Urinary bladder (tissue), 4 donors: ENCODE data around the gene ARHGAP26. TPM values are rescaled to one million over a fixed set of nuclear protein-coding genes. Genes with fewer than 3 reads are reported as not detected.
"Not testable (repeated sequence)": the region's sequence is repeated elsewhere in the genome, so short reads cannot be mapped to it uniquely, and the experiment has no call there.

Source experiments
- DNase-seq: peaks from one replicate; pipeline ENCODE4 v3.0.0-alpha.2; 2015; ENCODE audit errors: extremely low spot score
- H3K27ac ChIP-seq: one replicate; pipeline ENCODE4 v1.5.1; 2013; ENCODE audit warnings: low read depth, mild to moderate bottlenecking, moderate library complexity
- H3K36me3 ChIP-seq: one replicate; pipeline ENCODE4 v1.6.1; 2013; ENCODE audit warnings: mild to moderate bottlenecking, moderate library complexity; ENCODE audit not compliant: insufficient read depth
- H3K4me1 ChIP-seq: one replicate; pipeline ENCODE4 v1.6.1; 2013; ENCODE audit warnings: mild to moderate bottlenecking, moderate library complexity; ENCODE audit not compliant: insufficient read depth
- H3K4me3 ChIP-seq: one replicate; pipeline ENCODE4 v1.5.1; 2013; ENCODE audit warnings: low read depth, low read length
- WGBS: extraction: QIAGEN DNeasy Blood & Tissue Kit; methylation state at CpG from one replicate; pipeline ENCODE4 v1.1.7; 2013; 5-methylcytosine and 5-hydroxymethylcytosine counted together
- polyA plus RNA-seq: library from polyadenylated mRNA; stranded (reverse); fragments of 200-250 nt; gene quantifications from one replicate; pipeline ENCODE4 v1.2.3, GENCODE V29; 2013
- total RNA-seq: library from RNA; depleted of rRNA; stranded (reverse); fragments of >200 nt; gene quantifications from one replicate; pipeline ENCODE4 v1.2.3, GENCODE V29; 2014
- donor health status: healthy with polysubstance abuse.
- donor health status: healthy.

Gene ARHGAP26
- total and polyA plus RNA-seq, 2 donors: 5.7 to 54.2 TPM

DNA sequence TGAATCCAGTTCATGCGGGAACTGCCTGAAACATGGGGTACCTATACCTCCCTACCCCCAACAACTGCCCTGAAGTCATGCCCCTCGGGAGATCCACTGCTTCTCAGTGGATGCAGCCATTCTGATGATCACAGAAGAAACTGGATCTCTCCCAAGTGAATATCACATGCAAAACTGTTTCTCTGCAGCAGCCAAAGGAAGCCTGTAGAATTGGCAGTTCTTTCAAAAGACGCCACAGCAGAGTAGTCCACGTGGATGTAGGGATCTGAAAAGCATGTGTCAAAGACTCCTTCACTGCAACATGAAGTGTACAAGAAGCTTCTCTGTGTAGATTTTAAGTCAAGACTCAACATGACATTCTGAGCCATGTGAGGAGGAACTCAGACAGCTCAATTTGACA lies 346.6 kb downstream of the ARHGAP26 start:
- no peak overlapping the region for H3K4me3 ChIP-seq
- H3K27ac ChIP-seq: no peak overlapping the region
- no peaks in the 10 kb centered on the region for H3K4me1 ChIP-seq
- DNase-seq: no peak
- H3K36me3 ChIP-seq: no peaks in the 10 kb centered on the region
- 86% methylated on average over 4 of the region's 4 CpGs for WGBS

DNA sequence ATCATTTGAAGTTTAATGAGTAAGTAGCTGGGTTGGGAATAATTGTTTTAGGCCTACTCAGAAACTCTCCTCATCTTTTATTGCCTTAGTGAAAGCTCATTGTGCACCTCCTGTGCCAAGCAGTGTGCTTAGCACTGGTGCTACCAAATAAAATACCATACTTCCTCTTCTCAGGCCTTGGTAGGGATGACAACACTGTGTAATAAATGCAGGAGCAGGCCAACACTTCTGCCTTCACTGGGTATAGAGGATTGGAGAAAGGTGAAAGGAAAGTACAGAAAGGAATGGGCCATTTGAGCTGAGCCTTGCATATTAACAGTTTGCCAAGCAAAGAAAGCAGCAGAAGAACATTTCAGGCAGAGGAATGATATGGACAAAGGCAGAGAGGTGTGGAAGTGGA lies 347.6 kb downstream of the ARHGAP26 start:
- H3K27ac ChIP-seq: no peak overlapping the region
- H3K36me3 ChIP-seq: no peaks in the 10 kb centered on the region
- DNase-seq: no peak
- H3K4me1 ChIP-seq: no peaks in the 10 kb centered on the region
- no peak overlapping the region for H3K4me3 ChIP-seq

DNA sequence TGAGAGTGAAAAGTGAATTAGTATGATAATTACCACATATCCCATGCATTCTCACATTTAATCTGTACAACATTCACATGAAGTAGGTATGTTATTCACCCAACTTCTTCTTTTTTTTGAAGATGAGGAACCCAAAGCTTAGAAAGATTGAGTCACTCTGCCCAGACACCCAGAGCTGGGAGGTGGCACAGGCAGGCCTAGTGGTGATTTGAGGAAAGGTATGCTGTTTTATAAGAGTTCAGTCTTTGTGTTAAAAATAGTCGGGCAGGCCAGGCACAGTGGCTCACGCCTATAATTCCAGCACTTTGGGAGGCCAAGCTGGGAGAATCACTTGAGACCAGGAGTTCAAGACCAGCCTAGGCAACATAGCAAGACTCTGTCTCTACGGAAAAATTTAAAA lies 348.0 kb downstream of the ARHGAP26 start:
- Histone ChIP-seq H3K36me3 (no peaks in the 10 kb centered on the region), H3K4me1 (no peaks in the 10 kb centered on the region), H3K27ac (no peak overlapping the region), H3K4me3 (no peak overlapping the region)
- no peak for DNase-seq
- WGBS: 97% methylated on average over 3 of the region's 3 CpGs

DNA sequence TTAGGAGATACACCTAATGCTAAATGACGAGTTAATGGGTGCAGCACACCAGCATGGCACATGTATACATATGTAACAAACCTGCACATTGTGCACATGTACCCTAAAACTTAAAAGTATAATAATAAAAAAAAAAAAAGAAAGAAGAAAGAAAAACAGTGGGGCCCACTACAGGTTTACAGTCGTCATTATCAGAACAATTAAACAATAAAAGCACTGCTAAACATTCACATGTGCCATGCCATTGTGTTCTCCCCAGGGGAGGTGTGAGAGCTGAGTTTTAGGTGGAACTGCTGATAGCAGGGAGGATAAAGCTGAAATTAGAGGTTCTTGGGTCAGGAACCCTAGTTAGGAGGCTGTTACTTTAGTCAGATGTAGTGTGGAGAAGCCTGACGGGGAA lies 348.6 kb downstream of the ARHGAP26 start:
- not testable (repeated sequence) for DNase-seq, H3K4me3 ChIP-seq, H3K4me1 ChIP-seq, H3K36me3 ChIP-seq, H3K27ac ChIP-seq
- WGBS: 94% methylated on average over 3 of the region's 3 CpGs

DNA sequence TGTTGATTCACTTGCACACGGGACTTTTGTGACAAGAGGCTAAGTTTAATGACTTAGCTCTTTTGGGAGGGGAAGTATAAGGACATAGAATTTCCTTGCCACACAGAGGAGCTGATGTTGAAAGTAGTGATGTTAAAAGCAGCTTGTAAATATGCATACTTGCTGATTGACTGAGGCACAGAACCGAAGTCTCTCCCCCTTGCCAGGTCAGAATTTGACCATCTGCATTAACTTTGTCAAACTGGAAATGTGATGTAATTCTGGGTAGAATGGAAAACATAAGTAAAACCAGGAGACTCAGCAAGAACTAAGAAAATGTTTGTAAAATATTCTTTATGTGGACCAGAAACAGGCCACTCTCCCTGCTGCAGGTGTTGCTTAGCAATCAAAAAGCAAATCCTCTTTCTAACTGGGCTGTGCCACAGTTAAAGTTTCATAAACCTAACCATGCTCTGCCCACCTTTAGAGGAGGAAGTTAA lies 349.2 kb downstream of the ARHGAP26 start:
- H3K4me3 ChIP-seq: no peak overlapping the region
- H3K36me3 ChIP-seq: no peaks in the 10 kb centered on the region
- 77% methylated on average over 2 of the region's 2 CpGs for WGBS
- DNase-seq: no peak
- H3K4me1 ChIP-seq: no peaks in the 10 kb centered on the region
- H3K27ac ChIP-seq: no peak overlapping the region

DNA sequence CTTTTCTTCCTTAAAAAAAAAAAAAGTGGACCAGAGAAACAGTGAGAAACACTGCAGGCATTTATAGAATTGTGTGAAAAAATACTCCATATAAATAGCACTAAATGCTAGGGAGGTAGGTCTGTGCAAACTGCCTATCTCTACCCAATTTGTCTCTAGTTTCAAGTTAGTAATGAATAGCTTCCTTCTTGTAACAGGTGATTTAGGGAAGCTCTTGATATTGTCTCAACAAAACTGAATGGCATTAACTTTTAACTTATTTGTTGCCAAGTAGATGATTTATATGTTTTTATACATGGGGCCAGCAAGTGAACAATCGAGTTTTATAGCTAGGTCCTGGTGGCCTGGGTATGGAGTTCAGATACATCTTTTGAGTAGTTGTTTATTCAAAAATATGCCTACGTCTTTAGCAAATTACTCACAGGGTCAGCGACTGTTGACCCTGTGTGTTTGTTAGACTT lies 349.7 kb downstream of the ARHGAP26 start:
- Histone ChIP-seq H3K4me1 (no peaks in the 10 kb centered on the region), H3K36me3 (no peaks in the 10 kb centered on the region), H3K27ac (no peak overlapping the region), H3K4me3 (no peak overlapping the region)
- 88% methylated on average over 3 of the region's 3 CpGs for WGBS
- no peak for DNase-seq

DNA sequence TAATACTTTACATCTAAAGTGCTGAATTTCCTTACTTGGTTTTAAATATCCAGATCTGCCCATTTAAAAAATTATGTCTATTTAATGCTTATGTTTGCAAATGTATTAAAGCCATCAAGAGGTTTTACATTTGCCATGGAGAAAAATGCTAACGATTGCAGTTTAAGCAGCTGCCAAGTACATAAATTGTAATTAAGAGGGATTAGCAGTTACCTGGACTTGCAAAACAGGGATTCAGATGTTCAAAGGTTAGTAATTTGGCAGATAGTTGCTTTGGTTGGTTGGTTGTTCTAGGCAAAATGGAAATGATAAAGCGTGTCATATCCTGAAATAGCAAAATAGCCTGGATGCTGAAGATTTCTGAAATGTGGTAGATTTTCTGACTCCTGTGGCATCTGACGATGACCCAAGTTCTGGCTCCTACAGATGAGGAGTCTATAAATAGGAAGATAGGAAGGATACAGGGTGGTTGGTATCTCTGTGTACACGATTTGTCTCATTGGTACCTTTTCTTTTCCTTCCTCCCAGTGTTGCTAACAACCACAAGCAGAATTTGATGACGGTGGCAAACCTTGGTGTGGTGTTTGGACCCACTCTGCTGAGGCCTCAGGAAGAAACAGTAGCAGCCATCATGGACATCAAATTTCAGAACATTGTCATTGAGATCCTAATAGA lies 350.4 kb downstream of the ARHGAP26 start:
- DNase-seq: no peak
- Histone ChIP-seq H3K36me3 (no peaks in the 10 kb centered on the region), H3K4me1 (peaks cover 1% of the 10 kb centered on the region), H3K4me3 (no peak overlapping the region), H3K27ac (no peak overlapping the region)
- 93% methylated on average over 5 of the region's 5 CpGs for WGBS

DNA sequence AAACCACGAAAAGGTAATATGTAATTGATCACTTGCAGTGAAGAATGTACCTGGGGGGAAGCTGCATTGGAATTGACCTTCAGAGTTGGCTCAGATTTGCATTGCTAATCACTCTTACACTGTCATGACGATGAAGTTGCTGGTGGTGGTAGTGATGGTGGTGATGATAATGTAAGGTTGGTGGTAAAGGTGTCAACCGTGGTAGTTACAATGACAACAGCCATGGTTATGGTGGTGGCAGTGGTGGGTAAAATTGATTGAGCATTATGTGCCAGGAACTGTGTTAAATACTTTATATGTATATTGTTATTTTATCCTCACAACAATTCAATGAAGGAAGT lies 350.9 kb downstream of the ARHGAP26 start:
- no peak for DNase-seq
- 82% methylated on average over 3 of the region's 3 CpGs for whole genome bisulfite sequencing
- Histone ChIP-seq H3K27ac (no peak overlapping the region), H3K4me1 (peaks cover 1% of the 10 kb centered on the region), H3K36me3 (no peaks in the 10 kb centered on the region), H3K4me3 (no peak overlapping the region)

DNA sequence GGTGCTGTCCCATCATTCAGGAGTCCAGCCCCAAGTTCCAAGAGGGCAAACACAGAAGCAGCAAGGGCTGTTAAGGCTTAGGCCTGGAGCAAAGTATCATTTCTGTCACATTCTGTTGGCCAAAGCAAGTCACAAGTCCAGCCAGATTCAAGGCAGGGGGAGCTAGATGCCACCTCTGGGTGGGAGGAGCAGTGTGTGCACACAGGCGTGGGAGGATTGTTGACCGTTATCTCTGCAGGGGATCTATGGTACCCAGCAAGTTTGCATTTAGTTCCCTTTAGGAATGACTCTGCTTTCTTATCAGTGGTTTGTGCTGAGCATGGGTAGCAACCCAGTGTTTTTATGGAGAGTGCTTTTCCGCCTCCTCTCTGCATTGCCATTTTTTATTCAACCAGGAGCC lies 354.4 kb downstream of the ARHGAP26 start:
- Histone ChIP-seq H3K4me3 (no peak overlapping the region), H3K27ac (no peak overlapping the region), H3K4me1 (peaks cover 1% of the 10 kb centered on the region), H3K36me3 (no peaks in the 10 kb centered on the region)
- WGBS: 89% methylated on average over 3 of the region's 3 CpGs
- DNase-seq: no peak

DNA sequence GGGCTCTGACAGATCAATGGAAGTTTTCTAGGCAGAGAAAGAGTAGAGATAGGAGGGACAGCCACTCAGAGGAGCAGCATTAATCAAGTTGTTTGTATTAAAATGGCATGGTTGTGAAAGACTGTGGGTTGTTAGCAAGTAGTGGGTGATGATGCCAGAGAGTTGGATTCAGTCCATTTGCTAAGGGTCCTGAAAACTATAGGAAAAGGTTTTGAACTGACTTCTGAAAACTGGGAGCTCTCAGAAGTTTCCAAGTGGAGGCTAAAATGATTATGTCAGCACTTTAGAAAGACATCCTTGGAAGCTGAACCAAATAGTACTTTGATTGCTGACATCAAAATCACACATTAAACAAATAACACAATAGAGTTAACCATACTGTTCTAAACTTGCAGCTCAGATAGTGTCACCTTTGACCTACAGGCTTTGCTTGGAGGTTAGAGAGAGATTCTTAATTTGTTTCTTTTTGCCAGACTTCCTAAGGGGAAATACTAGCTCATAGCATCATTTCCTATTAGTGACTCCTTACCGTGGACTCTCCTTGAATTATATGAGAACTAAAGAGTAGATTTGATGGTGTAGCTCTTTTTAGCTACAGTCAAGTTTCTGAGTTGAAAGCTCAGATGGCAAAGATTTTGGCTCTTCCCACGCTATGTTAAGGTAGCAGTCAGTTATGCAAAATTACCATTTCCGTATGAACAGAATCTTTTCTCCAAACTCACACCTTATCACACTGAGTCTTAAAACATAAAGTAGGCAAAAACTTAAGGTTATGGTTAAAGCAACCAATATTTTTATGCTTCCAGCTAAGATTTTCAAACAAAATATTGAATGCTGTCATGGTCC lies 356.2 kb downstream of the ARHGAP26 start:
- Histone ChIP-seq H3K27ac (no peak overlapping the region), H3K36me3 (no peaks in the 10 kb centered on the region), H3K4me3 (no peak overlapping the region), H3K4me1 (peaks cover 1% of the 10 kb centered on the region)
- DNase-seq: no peak
- 85% methylated on average over 3 of the region's 3 CpGs for WGBS

DNA sequence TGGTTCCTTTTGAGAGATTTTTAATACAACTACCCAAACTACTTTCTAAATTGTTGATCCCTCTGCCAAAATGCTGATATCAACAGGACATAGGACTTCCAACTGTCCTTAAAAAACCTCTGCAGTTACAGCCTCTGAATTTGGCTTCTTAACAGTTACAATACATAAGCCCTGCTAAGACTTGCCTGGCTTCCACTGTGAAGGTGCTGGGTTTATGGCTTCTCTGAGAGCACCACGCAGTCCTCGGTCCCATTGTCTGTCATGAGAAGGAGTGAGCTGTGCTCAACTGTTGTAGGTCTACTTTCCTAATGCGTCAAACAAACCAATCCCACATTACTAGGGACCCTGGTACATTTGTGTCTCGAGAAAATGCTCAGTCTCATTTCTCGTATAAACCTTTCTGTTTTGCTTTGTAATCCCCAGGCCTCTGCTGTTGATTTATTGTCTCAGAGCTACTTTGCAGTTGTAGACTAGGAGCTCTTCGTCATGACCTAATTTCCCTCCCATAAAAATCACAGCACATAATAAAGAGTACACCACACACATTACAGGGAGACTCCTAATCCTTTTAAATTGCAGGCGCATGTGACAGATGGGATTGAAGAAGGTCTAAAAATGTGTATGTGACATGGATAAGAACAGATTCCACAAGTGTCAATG lies 358.4 kb downstream of the ARHGAP26 start:
- Histone ChIP-seq H3K36me3 (no peaks in the 10 kb centered on the region), H3K4me3 (no peak overlapping the region), H3K27ac (no peak overlapping the region), H3K4me1 (peaks cover 1% of the 10 kb centered on the region)
- DNase-seq: no peak
- 40% methylated on average over 7 of the region's 7 CpGs for WGBS

DNA sequence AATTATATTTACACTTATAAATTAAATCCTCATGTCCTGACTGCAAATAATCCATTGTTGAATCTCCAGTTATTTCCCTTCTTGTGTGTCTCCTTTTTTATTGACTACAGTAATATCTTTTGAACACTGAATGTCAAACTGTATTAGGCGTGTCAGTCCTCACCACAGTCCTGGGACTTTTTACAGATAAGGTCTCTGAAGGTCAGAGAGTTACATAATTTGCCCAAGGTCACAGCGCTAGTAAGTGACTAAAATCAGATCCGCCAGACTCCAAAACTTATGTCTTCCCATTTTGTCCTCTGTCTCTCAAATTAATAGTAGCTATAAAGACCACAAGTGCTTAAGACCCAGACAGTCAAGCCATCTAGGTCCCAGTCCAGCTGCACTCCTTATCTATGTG lies 359.0 kb downstream of the ARHGAP26 start:
- H3K4me1 ChIP-seq: peaks cover 1% of the 10 kb centered on the region
- H3K4me3 ChIP-seq: no peak overlapping the region
- H3K27ac ChIP-seq: no peak overlapping the region

DNA sequence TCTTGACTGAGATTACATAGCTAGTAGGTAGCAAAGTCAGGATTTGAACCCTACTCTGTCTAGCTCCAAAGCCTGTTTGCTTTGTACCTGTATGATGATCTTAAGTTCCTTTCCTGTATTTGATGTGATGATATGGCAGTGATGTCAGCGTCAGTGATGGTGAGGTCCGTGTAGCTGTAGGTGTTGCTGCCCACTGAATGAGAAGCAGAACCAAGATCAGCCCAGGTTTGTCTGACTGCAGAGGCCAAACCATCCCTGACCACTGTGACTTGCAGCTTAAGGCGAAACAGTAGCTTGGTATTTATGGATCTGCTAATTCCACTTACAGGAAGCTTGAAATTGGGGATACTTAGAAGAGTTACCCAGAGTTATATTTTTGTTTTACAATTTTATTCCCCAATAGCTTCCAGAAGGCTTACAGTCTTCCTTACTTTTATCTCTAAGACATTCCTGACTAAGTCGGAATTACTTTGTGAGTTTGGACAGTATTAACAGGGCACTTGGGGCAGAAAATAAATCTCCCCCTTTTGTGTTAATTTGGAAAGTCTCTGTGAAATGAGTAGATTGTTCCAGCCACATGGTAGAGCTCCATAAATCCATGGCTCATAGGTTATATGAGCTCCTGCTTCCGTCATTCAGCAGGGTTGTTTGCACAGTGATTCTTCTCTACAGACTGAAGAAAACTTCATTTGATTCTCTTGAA lies 359.9 kb downstream of the ARHGAP26 start:
- H3K4me1 ChIP-seq: peaks cover 1% of the 10 kb centered on the region
- DNase-seq: no peak
- H3K4me3 ChIP-seq: no peak overlapping the region
- 77% methylated on average over 5 of the region's 5 CpGs for WGBS
- H3K27ac ChIP-seq: no peak overlapping the region
- H3K36me3 ChIP-seq: no peaks in the 10 kb centered on the region

More for the DNA sequence above, 359.0 kb downstream of the ARHGAP26 start:
- no peaks in the 10 kb centered on the region for H3K36me3 ChIP-seq
- no peak for DNase-seq
- 97% methylated on average over 3 of the region's 3 CpGs for WGBS
